Measurements from ENCODE around the gene CBX8. TPM values are rescaled to one million over a fixed set of nuclear protein-coding genes. Genes with fewer than 3 reads are reported as not detected.

Gene CBX8
- total RNA-seq, 2 donors from 2014 or later: 4.7 to 4.8 TPM

- H3K4me1 ChIP-seq (replicated peaks): peaks cover 6% of the 10 kb centered on the region
- WGBS: 1% methylated on average over 30 of the region's 30 CpGs
- H3K27ac ChIP-seq: peak overlapping the region; percentile 97
- peak overlapping the region; percentile 76 to 86 for H3K4me3 ChIP-seq
- TF ChIP-seq POLR2AphosphoS5 (IDR thresholded peaks at IDR 0.05) (no peak), POLR2A (IDR thresholded peaks at IDR 0.05) (no peak), CTCF (IDR thresholded peaks at IDR 0.05) (no peak)
- peaks cover 0 to 10% of the 10 kb centered on the region in 2 donors for H3K36me3 ChIP-seq
- DNase-seq (ENCODE audit: low spot score): no peak
- intact Hi-C loops (cut with DNase I): loop anchor here (5.0 kb wide), 1 partner anchor 41 kb away; the partner anchor contains the start of gene CBX8
- no peaks in the 10 kb centered on the region for H3K9me3 ChIP-seq
- H3K27me3 ChIP-seq (replicated peaks; ENCODE audit: insufficient read depth): peaks cover 13% of the 10 kb centered on the region
Measured at GRCh38 chr17:79837888-79838521, 41.1 kb upstream of the CBX8 start.

DNA sequence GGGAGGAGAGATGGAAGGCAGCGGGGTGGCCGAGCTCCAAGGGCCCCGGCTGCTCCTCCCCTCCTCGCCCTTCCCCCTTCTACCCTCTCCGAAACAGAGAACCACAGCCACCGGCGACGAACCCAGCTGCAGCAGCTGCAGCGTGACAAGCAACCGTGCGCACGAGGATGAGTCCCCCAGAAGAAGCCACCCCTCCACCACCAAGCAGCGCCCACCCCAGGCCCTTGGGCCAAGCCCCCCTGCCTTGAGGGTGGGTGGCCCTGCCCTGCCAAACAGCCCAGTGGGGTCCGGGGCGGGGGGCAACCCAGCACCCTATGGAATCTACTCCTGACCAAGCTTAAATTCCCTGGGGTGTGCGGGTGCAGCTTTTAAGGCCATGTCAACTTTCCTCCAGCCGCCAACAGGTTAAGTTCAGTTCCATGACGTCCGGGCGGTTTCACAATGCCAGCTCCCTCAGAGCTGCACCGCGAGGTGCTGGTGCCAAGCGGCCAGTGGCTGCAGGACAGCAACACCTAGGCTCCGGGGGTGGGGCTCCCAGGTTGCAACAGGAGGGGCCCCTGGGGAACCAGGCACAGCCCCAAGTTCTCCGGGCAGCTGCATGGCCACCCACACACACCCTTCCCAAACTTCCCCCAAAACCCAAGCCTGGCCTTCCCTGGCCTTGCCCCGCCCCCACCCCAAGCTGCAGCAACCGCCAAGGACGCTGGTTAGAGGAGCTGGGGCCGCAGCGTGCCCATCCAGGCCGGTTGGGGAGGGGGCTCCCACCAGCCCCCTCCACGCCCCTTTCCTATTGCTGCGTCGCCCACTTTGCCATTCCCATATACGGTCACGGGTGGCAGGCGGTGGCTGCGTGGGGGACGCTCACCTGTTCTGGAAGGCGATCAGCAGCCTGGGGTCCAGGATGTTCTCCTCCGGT, 40.4 kb upstream of the CBX8 start:
- Histone ChIP-seq H3K4me1 (replicated peaks) (peaks cover 8% of the 10 kb centered on the region), H3K27ac (peak overlapping the region; percentile 97), H3K36me3 (peaks cover 0 to 10% of the 10 kb centered on the region in 2 donors), H3K27me3 (replicated peaks; ENCODE audit: insufficient read depth) (peaks cover 11% of the 10 kb centered on the region), H3K9me3 (no peaks in the 10 kb centered on the region), H3K4me3 (peak overlapping the region; percentile 76 to 86)
- TF ChIP-seq POLR2AphosphoS5 (IDR thresholded peaks at IDR 0.05) (peak; percentile 89), CTCF (IDR thresholded peaks at IDR 0.05) (peak in 2 of 4 experiments; percentile 40 to 57), POLR2A (IDR thresholded peaks at IDR 0.05) (peak; percentile 24)
- DNase-seq (ENCODE audit: low spot score): peak; percentile 90
- intact Hi-C loops (cut with DNase I): loop anchor here (5.0 kb wide), 1 partner anchor 40 kb away; the partner anchor contains the start of gene CBX8
- 24% methylated on average over 39 of the region's 41 CpGs for WGBS

GRCh38 chr17:79836510-79836971, 39.7 kb upstream of the CBX8 start:
- no peak for DNase-seq (ENCODE audit: low spot score)
- TF ChIP-seq CTCF (IDR thresholded peaks at IDR 0.05) (no peak), POLR2A (IDR thresholded peaks at IDR 0.05) (no peak), POLR2AphosphoS5 (IDR thresholded peaks at IDR 0.05) (no peak)
- Histone ChIP-seq H3K9me3 (no peaks in the 10 kb centered on the region), H3K27me3 (replicated peaks; ENCODE audit: insufficient read depth) (peaks cover 4% of the 10 kb centered on the region), H3K4me1 (replicated peaks) (peaks cover 13% of the 10 kb centered on the region), H3K36me3 (peaks cover 0 to 10% of the 10 kb centered on the region in 2 donors), H3K27ac (peak overlapping the region; percentile 97), H3K4me3 (peak overlapping the region; percentile 76 to 86)
- intact Hi-C loops (cut with DNase I): loop anchor here (5.0 kb wide), 1 partner anchor 39 kb away; the partner anchor contains the start of gene CBX8
- 42% methylated on average over 18 of the region's 18 CpGs for WGBS

GRCh38 chr17:79835953-79836509, 39.2 kb upstream of the CBX8 start:
- Histone ChIP-seq H3K36me3 (peaks cover 0 to 10% of the 10 kb centered on the region in 2 donors), H3K9me3 (no peaks in the 10 kb centered on the region), H3K27ac (peak overlapping the region; percentile 97), H3K27me3 (replicated peaks; ENCODE audit: insufficient read depth) (no peaks in the 10 kb centered on the region), H3K4me3 (peak overlapping the region; percentile 76 to 86), H3K4me1 (replicated peaks) (peaks cover 18% of the 10 kb centered on the region)
- intact Hi-C loops (cut with DNase I): loop anchor here (5.0 kb wide), 1 partner anchor 39 kb away; the partner anchor contains the start of gene CBX8
- TF ChIP-seq POLR2A (IDR thresholded peaks at IDR 0.05) (no peak), POLR2AphosphoS5 (IDR thresholded peaks at IDR 0.05) (peak; percentile 43), CTCF (IDR thresholded peaks at IDR 0.05) (no peak)
- 66% methylated on average over 23 of the region's 24 CpGs for WGBS
- DNase-seq (ENCODE audit: low spot score): peak; percentile 71

All from prostate gland (tissue), 2 donors.